Mucosa of rectum (tissue), 2 donors: ENCODE measurements around the gene ARL13B.
"Not testable (repeated sequence)": the region's sequence is repeated elsewhere in the genome, so short reads cannot be mapped to it uniquely, and the experiment has no call there.

ENCODE experiments used
- H3K27ac ChIP-seq, 2 donors: one replicate each; pipeline ENCODE4 v1.7.0; 2013; ENCODE audit warnings: inconsistent platforms in 2 of 2, low read depth in 2 of 2, low read length in 2 of 2
- H3K27me3 ChIP-seq, 2 donors: one replicate each; pipeline ENCODE4 v1.7.0; 2013; ENCODE audit warnings: low read length in 2 of 2; ENCODE audit not compliant: control insufficient read depth in 2 of 2, insufficient read depth in 2 of 2
- H3K36me3 ChIP-seq, 2 donors: one replicate each; pipeline ENCODE4 v1.7.0; 2013; ENCODE audit warnings: low read length in 2 of 2; ENCODE audit not compliant: control insufficient read depth in 2 of 2, insufficient read depth in 2 of 2
- H3K4me1 ChIP-seq, 2 donors: one replicate each; pipeline ENCODE4 v1.7.0; 2013; ENCODE audit warnings: low read length in 2 of 2, mild to moderate bottlenecking in 1 of 2; ENCODE audit not compliant: control insufficient read depth in 2 of 2, insufficient read depth in 2 of 2
- H3K4me3 ChIP-seq, 2 donors: one replicate each; pipeline ENCODE4 v1.7.0; 2013; ENCODE audit warnings: low read length in 2 of 2
- H3K9ac ChIP-seq, 2 donors: one replicate each; pipeline ENCODE4 v1.7.0; 2013; ENCODE audit warnings: low read length in 2 of 2, low read depth in 1 of 2, mild to moderate bottlenecking in 1 of 2
- H3K9me3 ChIP-seq, 2 donors: one replicate each; pipeline ENCODE4 v1.7.0; 2013; ENCODE audit warnings: low read length in 2 of 2; ENCODE audit not compliant: control insufficient read depth in 2 of 2
- donor health status: healthy.
- donor health status: Normal muscosa, but diverticular disease.

ARL13B gene

DNA sequence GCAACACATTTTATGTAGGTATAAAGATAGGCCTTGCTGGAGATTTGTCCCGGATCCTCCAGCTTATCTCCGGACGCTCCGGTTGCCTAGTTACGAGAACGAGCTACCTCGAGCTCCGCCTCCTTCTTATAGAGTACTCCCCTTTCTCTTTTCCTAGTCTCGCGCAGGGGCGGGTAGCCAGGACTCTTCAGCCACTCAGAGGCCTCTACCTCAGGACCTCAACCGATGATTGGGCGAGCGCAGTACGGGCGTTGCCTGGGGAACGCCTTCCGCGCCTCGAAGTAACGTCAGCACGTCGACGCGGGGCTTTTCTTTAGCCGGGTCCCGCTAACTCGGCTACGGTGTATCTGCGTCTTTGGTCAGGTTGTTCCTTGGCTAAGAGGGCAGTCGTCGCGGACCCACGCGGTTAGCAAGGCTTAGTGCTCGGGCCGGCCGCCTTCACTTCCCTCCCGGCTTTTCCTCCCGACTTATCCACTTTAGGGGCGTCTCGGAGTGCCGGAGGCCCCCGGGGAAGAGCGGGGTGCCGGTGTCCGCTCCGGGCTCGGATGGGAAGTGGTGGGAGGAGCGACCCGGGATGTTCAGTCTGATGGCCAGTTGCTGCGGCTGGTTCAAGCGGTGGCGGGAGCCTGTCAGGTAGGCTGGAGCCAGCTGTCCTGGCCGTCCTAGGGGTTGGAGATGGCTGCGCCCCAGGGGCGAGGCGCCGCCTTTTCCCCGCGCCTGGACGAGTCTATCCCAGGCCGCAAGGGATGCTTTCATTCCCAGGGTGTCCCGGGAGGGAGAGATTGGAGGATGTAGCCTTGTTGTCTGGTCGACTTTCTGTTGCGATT is at the start of gene ARL13B:
Gene ARL13B (plus strand): TSS at position 306 of the 827 bp plus-strand sequence. CDS start 269 bp downstream, at position 575.
- no peaks in the 10 kb centered on the region for H3K36me3 ChIP-seq
- H3K9me3 ChIP-seq, result no peaks in the 10 kb centered on the region
- no peaks in the 10 kb centered on the region for H3K27me3 ChIP-seq
- peak within 1 kb of the TSS; percentile 89 to 95 for H3K4me3 ChIP-seq
- peak within 1 kb of the TSS; percentile 84 to 85 for H3K9ac ChIP-seq
- peaks cover 0 to 3% of the 10 kb centered on the region in 2 donors for H3K4me1 ChIP-seq
- peak within 1 kb of the TSS; percentile 90 to 94 for H3K27ac ChIP-seq

DNA sequence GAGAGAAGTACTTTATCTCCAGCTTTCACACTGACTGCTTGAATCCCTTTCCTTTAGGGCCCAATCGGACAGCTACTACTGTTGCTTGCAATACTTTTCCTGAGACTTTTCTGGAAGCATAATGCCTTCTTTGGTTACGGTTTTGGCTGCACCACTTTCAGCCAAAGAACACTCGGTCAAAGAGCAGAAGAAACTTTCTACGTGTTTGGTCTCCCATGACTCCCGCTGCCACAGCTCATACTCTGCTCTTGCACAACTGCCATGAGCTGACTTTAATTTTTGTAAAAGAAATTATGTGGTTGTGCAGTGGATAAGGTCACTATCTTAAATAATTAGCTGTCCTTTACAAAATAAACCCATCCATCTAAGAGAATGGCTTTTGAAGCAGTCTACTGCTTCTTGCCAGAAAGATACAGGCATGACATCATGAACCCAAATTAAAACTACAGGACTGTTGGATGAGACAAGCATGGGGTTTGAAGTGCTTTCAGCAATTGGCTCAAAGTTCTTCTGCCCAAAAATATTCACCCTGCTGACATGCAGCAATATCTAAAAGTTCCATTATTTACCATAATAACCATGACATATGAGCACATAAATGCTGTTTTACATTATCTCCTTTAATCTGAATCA is 48.2 kb upstream of the ARL13B start:
- no peak overlapping the region for H3K27ac ChIP-seq
- no peak overlapping the region for H3K9ac ChIP-seq
- H3K4me1 ChIP-seq, result no peaks in the 10 kb centered on the region
- H3K4me3 ChIP-seq, result no peak overlapping the region
- no peaks in the 10 kb centered on the region for H3K9me3 ChIP-seq
- H3K27me3 ChIP-seq, result no peaks in the 10 kb centered on the region
- H3K36me3 ChIP-seq, result no peaks in the 10 kb centered on the region

DNA sequence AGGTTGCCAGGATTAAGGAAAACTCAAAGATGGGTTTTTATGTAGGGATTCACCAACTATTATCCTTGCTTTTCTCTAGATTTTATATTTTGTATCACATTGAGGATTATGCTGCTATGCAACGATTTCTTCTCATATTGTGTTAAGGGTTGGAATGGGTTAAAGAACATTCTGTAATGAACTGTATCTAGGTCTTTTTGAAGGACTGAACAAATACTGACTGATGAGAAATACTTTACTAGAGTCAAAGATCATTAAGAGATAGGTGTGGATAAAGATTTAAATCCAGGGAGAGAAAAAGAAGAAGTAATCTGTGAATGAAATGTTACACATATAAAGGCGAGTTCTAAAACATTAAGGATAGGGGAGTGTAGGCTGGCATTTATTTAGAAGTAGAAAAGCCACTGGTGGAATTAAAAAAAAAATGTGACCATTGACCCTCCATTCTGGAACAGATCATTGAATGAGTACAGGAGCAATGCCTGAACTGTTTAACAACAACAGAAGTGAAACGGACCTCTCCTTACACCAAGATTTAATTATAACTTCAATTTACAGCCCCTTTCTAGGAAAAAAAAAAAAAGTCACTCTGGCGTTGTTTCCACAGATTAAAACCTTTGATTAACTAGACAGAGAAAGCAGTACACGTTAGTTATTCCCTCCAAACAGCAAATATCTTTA is 45.4 kb upstream of the ARL13B start:
- Histone ChIP-seq H3K27me3 (no peaks in the 10 kb centered on the region), H3K9ac (no peak overlapping the region), H3K27ac (no peak overlapping the region), H3K4me3 (no peak overlapping the region), H3K36me3 (no peaks in the 10 kb centered on the region), H3K9me3 (no peaks in the 10 kb centered on the region), H3K4me1 (no peaks in the 10 kb centered on the region)

DNA sequence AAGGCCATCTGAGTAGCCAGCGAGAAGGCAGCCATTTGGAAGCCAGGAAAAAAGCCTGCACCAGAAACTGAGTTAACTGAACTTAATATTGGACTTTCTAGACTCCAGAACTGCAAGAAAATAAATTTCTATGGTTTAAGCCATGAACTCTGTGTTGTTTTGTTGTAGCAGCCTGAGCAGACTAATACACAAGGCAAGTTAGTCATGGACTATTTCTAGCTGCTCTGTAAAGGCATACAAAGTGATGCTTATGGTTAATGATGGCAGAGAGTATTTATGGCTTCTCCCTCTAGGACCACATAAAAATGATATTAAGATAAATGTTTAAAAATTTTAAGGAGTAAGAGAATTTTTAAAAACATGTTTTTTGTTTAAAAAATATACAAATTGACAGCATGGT is 43.4 kb upstream of the ARL13B start:
- no peak overlapping the region for H3K9ac ChIP-seq
- H3K4me3 ChIP-seq, result no peak overlapping the region
- no peak overlapping the region for H3K27ac ChIP-seq
- H3K36me3 ChIP-seq, result no peaks in the 10 kb centered on the region
- H3K4me1 ChIP-seq, result no peaks in the 10 kb centered on the region
- no peaks in the 10 kb centered on the region for H3K27me3 ChIP-seq
- H3K9me3 ChIP-seq, result no peaks in the 10 kb centered on the region

DNA sequence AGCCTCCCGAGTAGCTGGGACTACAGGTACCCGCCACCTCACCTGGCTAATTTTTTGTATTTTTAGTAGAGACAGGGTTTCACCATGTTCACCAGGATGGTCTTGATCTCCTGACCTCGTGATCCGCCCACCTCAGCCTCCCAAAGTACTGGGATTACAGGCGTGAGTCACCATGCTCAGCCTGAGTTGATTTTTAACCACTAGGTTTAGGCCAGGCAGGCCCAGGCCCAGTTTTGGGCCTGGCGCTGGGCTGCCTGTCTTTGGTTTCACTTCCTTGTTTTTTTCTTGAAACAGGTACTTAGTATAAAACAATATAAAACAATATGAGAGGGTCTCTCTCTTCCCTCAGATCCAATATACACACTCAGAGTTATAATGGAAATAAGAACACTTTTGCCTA is 42.5 kb upstream of the ARL13B start:
- H3K4me1 ChIP-seq, H3K9ac ChIP-seq, H3K27me3 ChIP-seq, H3K9me3 ChIP-seq, H3K4me3 ChIP-seq, H3K27ac ChIP-seq, H3K36me3 ChIP-seq: not testable (repeated sequence)

DNA sequence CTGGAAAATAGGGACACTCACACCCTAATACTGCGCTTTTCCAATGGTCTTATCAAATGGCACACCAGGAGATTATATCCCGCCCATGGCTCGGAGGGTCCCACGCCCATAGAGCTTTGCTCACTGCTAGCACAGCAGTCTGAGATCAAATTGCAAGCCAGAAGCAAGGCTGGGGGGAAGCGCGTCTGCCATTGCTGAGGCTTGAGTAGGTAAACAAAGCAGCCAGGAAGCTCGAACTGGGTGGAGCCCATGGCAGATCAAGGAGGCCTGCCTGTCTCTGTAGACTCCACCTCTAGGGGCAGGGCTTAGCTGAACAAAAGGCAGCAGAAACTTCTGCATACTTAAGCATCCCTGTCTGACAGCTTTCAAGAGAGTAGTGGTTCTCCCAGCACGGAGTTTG is 30.0 kb upstream of the ARL13B start:
- H3K27me3 ChIP-seq, H3K27ac ChIP-seq, H3K36me3 ChIP-seq, H3K4me1 ChIP-seq, H3K9me3 ChIP-seq, H3K9ac ChIP-seq, H3K4me3 ChIP-seq: not testable (repeated sequence)

DNA sequence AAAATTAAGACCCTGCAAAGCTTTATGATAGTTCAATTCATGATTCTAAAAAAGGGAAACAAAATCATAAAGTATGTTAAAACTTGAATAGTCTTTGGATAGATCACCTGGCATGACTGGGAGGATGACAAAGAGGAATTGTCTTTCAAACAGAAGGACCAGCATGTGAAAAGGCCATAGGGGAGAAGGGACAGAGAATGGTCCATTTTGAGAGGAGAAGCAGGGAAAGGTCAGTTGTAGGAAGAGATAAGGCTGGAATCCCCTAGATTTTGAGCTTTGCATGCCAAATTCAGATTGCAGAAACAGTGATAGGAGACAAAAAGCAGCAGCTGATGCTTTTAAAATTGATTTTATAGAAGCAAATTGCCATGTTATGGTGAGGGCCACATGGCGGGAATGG is 18.9 kb upstream of the ARL13B start:
- Histone ChIP-seq H3K27ac (no peak overlapping the region), H3K27me3 (no peaks in the 10 kb centered on the region)

DNA sequence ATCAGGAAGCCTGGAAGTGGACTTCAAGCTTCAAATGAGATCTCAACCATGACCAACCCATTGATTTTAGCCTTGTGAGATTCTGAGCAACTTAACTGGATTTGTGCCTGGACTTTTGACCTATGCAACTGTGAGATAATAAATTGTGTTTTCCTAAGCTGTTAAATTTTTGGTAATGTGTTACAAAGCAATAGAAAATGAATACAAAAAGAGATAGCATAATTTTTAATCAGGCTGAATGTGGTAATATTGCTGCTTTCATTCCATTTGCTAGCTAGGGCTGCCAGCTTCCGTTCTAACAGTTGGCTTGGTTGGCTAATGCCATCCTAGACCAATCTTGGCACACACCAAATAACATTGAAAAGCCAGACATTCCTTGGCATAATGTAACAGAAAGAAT is 18.5 kb upstream of the ARL13B start:
- no peak overlapping the region for H3K4me3 ChIP-seq
- H3K9ac ChIP-seq, result no peak overlapping the region
- no peak overlapping the region for H3K27ac ChIP-seq
- H3K27me3 ChIP-seq, result no peaks in the 10 kb centered on the region
- no peaks in the 10 kb centered on the region for H3K36me3 ChIP-seq
- no peaks in the 10 kb centered on the region for H3K4me1 ChIP-seq
- no peaks in the 10 kb centered on the region for H3K9me3 ChIP-seq

More for the DNA sequence above, 18.9 kb upstream of the ARL13B start:
- Histone ChIP-seq H3K4me3 (no peak overlapping the region), H3K9ac (no peak overlapping the region), H3K4me1 (no peaks in the 10 kb centered on the region), H3K36me3 (no peaks in the 10 kb centered on the region), H3K9me3 (no peaks in the 10 kb centered on the region)

DNA sequence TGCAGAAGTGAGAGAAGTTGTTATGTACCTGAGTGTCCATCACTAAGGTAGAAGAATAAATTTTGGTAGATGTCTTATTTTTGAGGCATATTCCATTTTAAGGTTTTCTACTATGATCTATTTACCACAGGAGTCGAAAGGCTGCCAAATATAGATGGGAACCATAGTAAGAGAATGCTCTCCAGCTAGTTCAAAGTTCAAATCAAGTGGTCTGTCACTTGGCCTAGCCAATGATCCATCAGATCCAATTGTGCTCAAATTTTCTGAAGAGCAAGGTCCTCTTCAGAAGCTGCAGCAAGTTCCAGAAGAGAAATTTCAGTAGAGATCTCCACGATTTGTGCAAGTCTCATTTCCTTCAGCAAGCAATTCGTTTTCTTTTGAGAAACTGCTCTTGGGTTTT is 17.2 kb upstream of the ARL13B start:
- H3K27me3 ChIP-seq, result no peaks in the 10 kb centered on the region
- no peak overlapping the region for H3K27ac ChIP-seq
- no peak overlapping the region for H3K9ac ChIP-seq
- no peak overlapping the region for H3K4me3 ChIP-seq
- no peaks in the 10 kb centered on the region for H3K4me1 ChIP-seq
- H3K36me3 ChIP-seq, result no peaks in the 10 kb centered on the region
- no peaks in the 10 kb centered on the region for H3K9me3 ChIP-seq

DNA sequence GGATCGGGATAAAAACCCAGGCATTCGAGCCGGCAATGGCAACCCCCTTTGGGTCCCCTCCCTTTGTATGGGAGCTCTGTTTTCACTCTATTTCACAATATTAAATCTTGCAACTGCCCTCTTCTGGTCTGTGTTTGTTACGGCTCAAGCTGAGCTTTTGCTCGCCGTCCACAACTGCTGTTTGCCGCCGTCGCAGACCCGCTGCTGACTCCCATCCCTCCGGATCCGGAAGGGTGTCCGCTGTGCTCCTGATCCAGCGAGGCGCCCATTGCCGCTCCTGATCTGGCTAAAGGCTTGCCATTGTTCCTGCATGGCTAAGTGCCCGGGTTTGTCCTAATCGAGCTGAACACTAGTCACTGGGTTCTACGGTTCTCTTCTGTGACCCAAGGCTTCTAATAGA is 14.8 kb upstream of the ARL13B start:
- H3K4me3 ChIP-seq, H3K9me3 ChIP-seq, H3K27ac ChIP-seq, H3K27me3 ChIP-seq, H3K36me3 ChIP-seq, H3K4me1 ChIP-seq, H3K9ac ChIP-seq: not testable (repeated sequence)
